HepG2 (cell line): Measurements from ENCODE around the gene IRF3. TPM values are rescaled to one million over a fixed set of nuclear protein-coding genes. Genes with fewer than 3 reads are reported as not detected.

Experiments used
- ATAC-seq: fragments of 200-7000 bp; cut with Tn5 transposase; 3 replicates; pipeline ENCODE4 v1.9.1; 2020; ENCODE audit warnings: mild to moderate bottlenecking, moderate library complexity
- BruUV-seq: library from RNA; stranded (reverse); fragments of 400-500 nt; replicated peaks from 2 replicates; lab custom pipeline; 2021; lab: Mats Ljungman, UMichigan
- CTCF ChIA-PET: fragments of 300-600 bp; formaldehyde crosslinking; extraction: SDS; loops from one replicate; lab custom pipeline; 2021; ENCODE audit warnings: low total read pairs, inconsistent platforms, low intra/inter-chr PET ratio; lab: Yijun Ruan, JAX
- POLR2A ChIA-PET: fragments of 350-600 bp; sonication (Branson Sonifier 250); formaldehyde crosslinking; loops from one replicate; lab custom pipeline; 2020; ENCODE audit warnings: antibody characterized with exemption, inconsistent platforms; lab: Yijun Ruan, JAX
- DNase-seq: peaks from one replicate; pipeline ENCODE4 v3.0.0-alpha.2; 2015; ENCODE audit warnings: low spot score
- FAIRE-seq: peaks from 3 replicates; lab custom pipeline; 2011; peaks lifted over from hg19 to GRCh38; lab: Jason Lieb, UNC
- H2AFZ ChIP-seq: one replicate; pipeline ENCODE4 v1.6.1; 2011; ENCODE audit warnings: low read length, inconsistent platforms
- H3K27ac ChIP-seq: fragments of 300-600 bp; 3 replicates; pipeline ENCODE4 v1.8.0; 2011; ENCODE audit warnings: mixed run types, mild to moderate bottlenecking, mixed read lengths, low read length, inconsistent platforms; ENCODE audit not compliant: insufficient read depth; ENCODE audit errors: extremely low read length
- H3K27me3 ChIP-seq, 2 experiments: fragments of 200-600 bp in 1 of 2; 2 replicates in 1 of 2; 3 replicates in 1 of 2; pipeline versions ENCODE4 v1.6.0 to v1.8.0; 2011; ENCODE audit warnings: low read length in 2 of 2, mild to moderate bottlenecking in 2 of 2, moderate library complexity in 2 of 2, inconsistent platforms in 1 of 2; ENCODE audit not compliant: insufficient read depth in 2 of 2, control insufficient read depth in 1 of 2
- H3K36me3 ChIP-seq, 2 experiments: fragments of 200-600 bp in 1 of 2; replicated peaks in 1 of 2; 2 replicates in 1 of 2; 3 replicates in 1 of 2; pipeline versions ENCODE4 v1.5.1 to v1.8.0; 2011; ENCODE audit warnings: low read length in 2 of 2, inconsistent platforms in 1 of 2; ENCODE audit not compliant: insufficient read depth in 2 of 2, control insufficient read depth in 1 of 2
- H3K4me1 ChIP-seq: 2 replicates; pipeline ENCODE4 v1.5.1; 2012; ENCODE audit warnings: low read length, inconsistent platforms; ENCODE audit not compliant: insufficient read depth
- H3K4me2 ChIP-seq: 2 replicates; pipeline ENCODE4 v1.6.0; 2011; ENCODE audit warnings: low read depth, low read length, inconsistent platforms
- H3K4me3 ChIP-seq, 3 experiments: fragments of 200-600 bp in 1 of 3; sonication (generic), shearing (Covaris generic) in 1 of 3; replicated peaks in 1 of 3; 2 replicates each; pipeline ENCODE4 v1.5.1; 2011 to 2016; ENCODE audit warnings: low read length in 3 of 3, inconsistent platforms in 2 of 3, low read depth in 2 of 3, mild to moderate bottlenecking in 2 of 3, control low read depth in 1 of 3, mixed read lengths in 1 of 3; ENCODE audit not compliant: insufficient read depth in 1 of 3
- H3K79me2 ChIP-seq: one replicate; pipeline ENCODE4 v1.6.1; 2011; ENCODE audit warnings: low read length, inconsistent platforms; ENCODE audit not compliant: insufficient read depth
- H3K9ac ChIP-seq: 2 replicates; pipeline ENCODE4 v1.6.0; 2011; ENCODE audit warnings: mild to moderate bottlenecking, low read depth, low read length, inconsistent platforms; ENCODE audit not compliant: insufficient read depth
- H3K9me3 ChIP-seq: 2 replicates; pipeline ENCODE4 v1.5.1; 2012; ENCODE audit warnings: mild to moderate bottlenecking, low read length
- H4K20me1 ChIP-seq: 2 replicates; pipeline ENCODE4 v1.6.0; 2011; ENCODE audit warnings: inconsistent platforms, mild to moderate bottlenecking, low read length, moderate library complexity; ENCODE audit not compliant: insufficient read depth
- AHR ChIP-seq: IDR thresholded peaks from 2 replicates; pipeline ENCODE4 v1.6.1; 2018; ENCODE audit warnings: missing genetic modification reagents, missing compliant biosample characterization
- MAZ ChIP-seq, 2 experiments: sonication (generic) in 1 of 2; formaldehyde crosslinking in 1 of 2; IDR thresholded peaks; 2 replicates each; pipeline versions ENCODE4 v1.5.0 to v1.6.1; 2012 to 2020; ENCODE audit warnings: low read depth in 2 of 2, mild to moderate bottlenecking in 2 of 2, borderline replicate concordance in 1 of 2, improper control_type of control experiment in 1 of 2, low read length in 1 of 2, missing genetic modification reagents in 1 of 2, moderate library complexity in 1 of 2
- MEF2D ChIP-seq: sonication (generic); formaldehyde crosslinking; IDR thresholded peaks from 2 replicates; pipeline ENCODE4 v1.5.1; 2020; ENCODE audit warnings: mild to moderate bottlenecking, missing genetic modification reagents
- NFIB ChIP-seq: sonication (generic); formaldehyde crosslinking; IDR thresholded peaks from 2 replicates; pipeline ENCODE4 v1.9.0; 2021; ENCODE audit warnings: missing genetic modification reagents, mild to moderate bottlenecking, borderline replicate concordance
- NRL ChIP-seq: sonication (generic); formaldehyde crosslinking; IDR thresholded peaks from 2 replicates; pipeline ENCODE4 v1.5.0; 2020; ENCODE audit warnings: missing genetic modification reagents, mild to moderate bottlenecking, moderate library complexity, borderline replicate concordance
- RBAK ChIP-seq: sonication (generic); formaldehyde crosslinking; IDR thresholded peaks from 2 replicates; pipeline ENCODE4 v1.5.1; 2020; ENCODE audit warnings: mild to moderate bottlenecking, missing genetic modification reagents
- ZNF160 ChIP-seq: sonication (generic); formaldehyde crosslinking; IDR thresholded peaks from 2 replicates; pipeline ENCODE4 v1.8.0; 2022; ENCODE audit warnings: mild to moderate bottlenecking, inconsistent platforms, missing genetic modification reagents
- ZNF20 ChIP-seq: sonication (generic); formaldehyde crosslinking; IDR thresholded peaks from 2 replicates; pipeline ENCODE4 v1.4.0; 2020; ENCODE audit warnings: mild to moderate bottlenecking, moderate library complexity, missing genetic modification reagents
- ZNF263 ChIP-seq: sonication (generic); formaldehyde crosslinking; IDR thresholded peaks from 2 replicates; pipeline ENCODE4 v1.4.0; 2020; ENCODE audit warnings: missing genetic modification reagents
- ZNF615 ChIP-seq: sonication (generic); formaldehyde crosslinking; IDR thresholded peaks from 2 replicates; pipeline ENCODE4 v1.5.0; 2020; ENCODE audit warnings: mild to moderate bottlenecking, missing genetic modification reagents, borderline replicate concordance
- ZNF672 ChIP-seq: sonication (generic); formaldehyde crosslinking; IDR thresholded peaks from 2 replicates; pipeline ENCODE4 v1.8.1; 2022; ENCODE audit warnings: missing genetic modification reagents
- ZNF773 ChIP-seq: sonication (generic); formaldehyde crosslinking; IDR thresholded peaks from 2 replicates; pipeline ENCODE4 v1.4.0; 2020; ENCODE audit warnings: missing genetic modification reagents, borderline replicate concordance
- ZNF841 ChIP-seq: sonication (generic); formaldehyde crosslinking; IDR thresholded peaks from 2 replicates; pipeline ENCODE4 v1.8.1; 2023; ENCODE audit warnings: missing genetic modification reagents, borderline replicate concordance
- WGBS: methylation state at CpG from one replicate; pipeline ENCODE4 v1.1.6; 2017; ENCODE audit warnings: low lambda C conversion rate; 5-methylcytosine and 5-hydroxymethylcytosine counted together
- in situ Hi-C: cut with HindIII; loops from 2 replicates; pipeline ENCODE4 v1.10.0; 2017; ENCODE audit warnings: low pct_unique_long_range_greater_than_20kb; ENCODE audit not compliant: extremely low pct_ligation_motif_present
- intact Hi-C: fragments of 100-400 bp; cut with micrococcal nuclease; formaldehyde crosslinking; loops from one replicate; pipeline ENCODE4 v1.10.0; 2022; ENCODE audit not compliant: unreplicated experiment
- polyA plus RNA-seq, 8 experiments: library from polyadenylated mRNA; depleted of rRNA in 3 of 8; stranded (reverse) in 7 of 8; unstranded in 1 of 8; fragments of >200 nt; fragmentation: Illumina TruSeq in 4 of 8; extraction: Trizol in 4 of 8; gene quantifications; 2 replicates each; pipeline versions ENCODE4 v1.2.1 to v1.2.3, GENCODE V29; 2011 to 2016; ENCODE audit warnings: low read depth in 4 of 8, missing spikeins in 1 of 8, mixed read lengths in 1 of 8; ENCODE audit not compliant: insufficient read depth in 1 of 8
- total RNA-seq, 5 experiments: library from RNA; depleted of rRNA; stranded (reverse); fragments of >200 nt; fragmentation: Illumina TruSeq; extraction: Trizol; gene quantifications; 2 replicates each; pipeline ENCODE4 v1.2.3, GENCODE V29; 2016; ENCODE audit warnings: low read depth in 1 of 5
- TF ChIP-seq, protein P1 (sequence below): sonication (generic); formaldehyde crosslinking; IDR thresholded peaks from 2 replicates; pipeline ENCODE4 v1.4.0; 2020; ENCODE audit warnings: mild to moderate bottlenecking, missing genetic modification reagents
- TF ChIP-seq, protein P2 (sequence below): sonication (generic); formaldehyde crosslinking; IDR thresholded peaks from 2 replicates; pipeline ENCODE4 v1.5.0; 2020; ENCODE audit warnings: missing genetic modification reagents
- TF ChIP-seq, protein P3 (sequence below): sonication (generic); formaldehyde crosslinking; IDR thresholded peaks from 2 replicates; pipeline ENCODE4 v1.8.0; 2022; ENCODE audit warnings: missing genetic modification reagents, mild to moderate bottlenecking, borderline replicate concordance

Gene IRF3
- total and polyA plus RNA-seq, 2 of the 13 experiments (the other 11 are each of a cell fraction or from before 2014, with no cell fraction given), result 61.9 to 65.5 TPM

DNA sequence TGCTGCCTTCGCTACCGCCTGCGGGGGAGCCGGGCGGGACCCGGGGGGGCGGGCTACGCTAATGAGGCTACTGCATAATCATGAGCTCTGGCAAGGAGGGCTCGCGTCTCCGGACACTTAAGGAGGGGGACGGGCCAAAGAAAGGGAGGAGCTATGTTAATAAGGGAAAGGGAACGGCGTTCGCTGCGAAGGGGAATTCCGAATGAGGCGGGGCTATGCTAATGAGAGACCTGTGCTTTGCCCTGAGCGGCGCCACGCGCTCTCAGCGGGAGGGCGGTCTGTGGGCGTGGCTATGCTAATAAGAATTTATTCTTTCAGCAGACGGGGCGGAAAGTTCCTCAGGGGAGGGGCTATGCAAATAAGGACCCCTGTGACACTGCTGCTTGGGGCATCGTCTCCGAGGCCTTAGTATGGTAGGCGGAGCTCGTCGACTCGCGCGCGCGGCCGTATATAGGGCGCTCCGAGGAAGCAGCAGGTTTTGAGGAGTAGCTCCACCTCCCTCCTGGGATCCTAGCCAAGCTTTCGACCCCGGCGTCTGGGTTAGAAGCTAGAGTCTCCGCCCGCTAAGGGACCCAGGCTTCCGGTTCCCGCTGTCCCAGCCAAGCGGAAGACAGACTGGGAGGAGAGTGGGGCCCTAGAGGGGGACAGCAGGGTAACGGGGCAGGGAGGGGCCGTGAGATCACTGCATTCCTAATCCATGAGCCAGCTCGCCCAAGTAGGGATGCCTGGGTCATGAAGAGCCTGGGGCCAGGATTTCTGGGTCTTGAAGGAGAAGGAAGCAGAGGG lies 25.4 kb downstream of the IRF3 start, which contains the start of gene RRAS (continued):
- TF ChIP-seq AHR (CRISPR knock-in tag), result no peak
- TF ChIP-seq, protein P1, sequence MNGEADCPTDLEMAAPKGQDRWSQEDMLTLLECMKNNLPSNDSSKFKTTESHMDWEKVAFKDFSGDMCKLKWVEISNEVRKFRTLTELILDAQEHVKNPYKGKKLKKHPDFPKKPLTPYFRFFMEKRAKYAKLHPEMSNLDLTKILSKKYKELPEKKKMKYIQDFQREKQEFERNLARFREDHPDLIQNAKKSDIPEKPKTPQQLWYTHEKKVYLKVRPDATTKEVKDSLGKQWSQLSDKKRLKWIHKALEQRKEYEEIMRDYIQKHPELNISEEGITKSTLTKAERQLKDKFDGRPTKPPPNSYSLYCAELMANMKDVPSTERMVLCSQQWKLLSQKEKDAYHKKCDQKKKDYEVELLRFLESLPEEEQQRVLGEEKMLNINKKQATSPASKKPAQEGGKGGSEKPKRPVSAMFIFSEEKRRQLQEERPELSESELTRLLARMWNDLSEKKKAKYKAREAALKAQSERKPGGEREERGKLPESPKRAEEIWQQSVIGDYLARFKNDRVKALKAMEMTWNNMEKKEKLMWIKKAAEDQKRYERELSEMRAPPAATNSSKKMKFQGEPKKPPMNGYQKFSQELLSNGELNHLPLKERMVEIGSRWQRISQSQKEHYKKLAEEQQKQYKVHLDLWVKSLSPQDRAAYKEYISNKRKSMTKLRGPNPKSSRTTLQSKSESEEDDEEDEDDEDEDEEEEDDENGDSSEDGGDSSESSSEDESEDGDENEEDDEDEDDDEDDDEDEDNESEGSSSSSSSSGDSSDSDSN (CRISPR knock-in tag), result peak; percentile 61
- 0 out of 2 replicates have a peak, but pooled peaks have one; percentile 19 for TF ChIP-seq ZNF160
- peak; percentile 55; the same call in 1 of the 2 replicates for TF ChIP-seq MAZ (IDR thresholded peaks at IDR 0.05; ENCODE audit: borderline replicate concordance, low read depth, low read length)
- TF ChIP-seq MAZ (CRISPR knock-in tag; IDR thresholded peaks at IDR 0.05; ENCODE audit: low read depth), result peak; percentile 74
- TF ChIP-seq ZNF841 (CRISPR knock-in tag), result no peak

DNA sequence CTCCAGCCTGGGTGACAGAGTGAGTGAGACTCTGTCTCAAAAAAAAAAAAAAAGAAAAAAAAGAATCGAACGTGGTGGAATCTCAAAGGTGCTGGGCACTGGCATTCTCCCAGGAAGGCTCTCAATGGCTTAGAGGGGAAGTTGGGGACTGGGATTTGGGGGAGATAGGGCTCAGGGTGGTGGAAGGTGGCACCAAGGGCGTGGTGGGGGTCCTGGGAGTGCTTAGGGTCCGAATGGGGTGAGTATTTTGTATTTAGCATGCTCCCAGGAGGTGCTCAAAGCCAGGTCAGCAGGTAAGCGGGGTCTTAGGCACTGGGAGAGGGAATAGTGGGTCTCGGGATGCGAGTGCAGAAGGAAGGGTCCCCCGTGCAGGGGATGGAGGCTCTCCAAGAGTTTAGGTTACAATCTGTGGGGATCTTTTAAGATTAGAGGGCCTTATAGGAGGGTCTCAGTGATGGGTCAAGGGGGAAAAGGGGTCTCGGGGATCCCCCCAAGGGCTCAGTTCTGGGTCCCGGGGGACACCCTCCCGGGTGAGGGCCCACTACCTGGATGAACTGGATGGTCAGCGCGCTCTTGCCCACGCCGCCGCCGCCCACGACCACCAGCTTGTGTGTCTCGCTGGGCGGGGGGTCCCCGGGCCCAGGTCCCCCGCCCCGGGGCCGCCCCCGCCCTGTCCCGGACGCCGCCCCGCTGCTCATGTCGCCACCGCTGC lies 26.1 kb downstream of the IRF3 start:
- H3K27ac ChIP-seq, result no peak overlapping the region
- no peak overlapping the region for H2AFZ ChIP-seq
- intact Hi-C loops, result loop anchor here (1.0 to 5.0 kb wide), 3 partner anchors 25 to 49 kb away; partner anchors contain the start of genes BCL2L12, IRF3 and PRMT1
- no peaks in the 10 kb centered on the region for H3K9me3 ChIP-seq
- ATAC-seq, result no peak
- peaks cover 40% of the 10 kb centered on the region for H3K4me1 ChIP-seq
- in situ Hi-C loops, result no loop called here
- H3K36me3 ChIP-seq, result no peaks in the 10 kb centered on the region
- peak overlapping the region; percentile 60; the same call in 1 of the 2 replicates for H3K9ac ChIP-seq
- H4K20me1 ChIP-seq, result no peaks in the 10 kb centered on the region
- 21% methylated on average over 9 of the region's 31 CpGs for WGBS
- no peaks in the 10 kb centered on the region; a peak in 1 of 5 replicates for H3K27me3 ChIP-seq
- POLR2A ChIA-PET, result interaction anchor here (0.6 to 4.6 kb wide), 25 partner anchors 9 to 879 kb away, joined by 3 to 92 read pairs (median 6); partner anchors contain the start of genes AKT1S1, ALDH16A1, BCL2L12 and FCGRT
- no peak for FAIRE-seq
- peaks cover 24% of the 10 kb centered on the region for H3K79me2 ChIP-seq
- DNase-seq, result no peak
- peak overlapping the region; percentile 85 for H3K4me2 ChIP-seq
- CTCF ChIA-PET, result no interaction called here
- BruUV-seq, result no TSS peak
- TF ChIP-seq, protein P2, sequence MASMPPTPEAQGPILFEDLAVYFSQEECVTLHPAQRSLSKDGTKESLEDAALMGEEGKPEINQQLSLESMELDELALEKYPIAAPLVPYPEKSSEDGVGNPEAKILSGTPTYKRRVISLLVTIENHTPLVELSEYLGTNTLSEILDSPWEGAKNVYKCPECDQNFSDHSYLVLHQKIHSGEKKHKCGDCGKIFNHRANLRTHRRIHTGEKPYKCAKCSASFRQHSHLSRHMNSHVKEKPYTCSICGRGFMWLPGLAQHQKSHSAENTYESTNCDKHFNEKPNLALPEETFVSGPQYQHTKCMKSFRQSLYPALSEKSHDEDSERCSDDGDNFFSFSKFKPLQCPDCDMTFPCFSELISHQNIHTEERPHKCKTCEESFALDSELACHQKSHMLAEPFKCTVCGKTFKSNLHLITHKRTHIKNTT (CRISPR knock-in tag), result no peak
- TF ChIP-seq ZNF20 (CRISPR knock-in tag) (no peak), RBAK (CRISPR knock-in tag) (no peak), ZNF773 (CRISPR knock-in tag) (no peak), NFIB (no peak), ZNF615 (0 out of 2 replicates have a peak, but pooled peaks have one; percentile 34), ZNF672 (no peak), NRL (no peak), MEF2D (CRISPR knock-in tag) (no peak), ZNF263 (CRISPR knock-in tag) (no peak)
- TF ChIP-seq, protein P3, sequence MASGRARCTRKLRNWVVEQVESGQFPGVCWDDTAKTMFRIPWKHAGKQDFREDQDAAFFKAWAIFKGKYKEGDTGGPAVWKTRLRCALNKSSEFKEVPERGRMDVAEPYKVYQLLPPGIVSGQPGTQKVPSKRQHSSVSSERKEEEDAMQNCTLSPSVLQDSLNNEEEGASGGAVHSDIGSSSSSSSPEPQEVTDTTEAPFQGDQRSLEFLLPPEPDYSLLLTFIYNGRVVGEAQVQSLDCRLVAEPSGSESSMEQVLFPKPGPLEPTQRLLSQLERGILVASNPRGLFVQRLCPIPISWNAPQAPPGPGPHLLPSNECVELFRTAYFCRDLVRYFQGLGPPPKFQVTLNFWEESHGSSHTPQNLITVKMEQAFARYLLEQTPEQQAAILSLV (CRISPR knock-in tag), result 0 out of 2 replicates have a peak, but pooled peaks have one; percentile 29
- H3K4me3 ChIP-seq, result peak overlapping the region; percentile 55 to 83 (median 66); a peak in 5 of 6 replicates
